ENCODE results near the gene WNT11. TPM values are rescaled to one million over a fixed set of nuclear protein-coding genes. Genes with fewer than 3 reads are reported as not detected.

The WNT11 gene
- total RNA-seq, 2 experiments from 2014 or later = 0.30 to 1.2 TPM

- no peak for TF ChIP-seq CTCF (IDR thresholded peaks at IDR 0.05)
- ChIA-PET POLR2A (no interaction called here), CTCF (interaction anchor here (1.3 to 1.5 kb wide), 2 partner anchors 10 to 11 kb away, joined by 4 read pairs; no protein-coding TSS in a partner anchor)
- H3K4me3 Mint-ChIP-seq = no peak overlapping the region
- H3K4me1 Mint-ChIP-seq (ENCODE audit: low read depth) = no peaks in the 10 kb centered on the region
- H3K4me1 ChIP-seq (ENCODE audit: insufficient read depth, low read length) = no peaks in the 10 kb centered on the region
- H3K27ac Mint-ChIP-seq = no peak overlapping the region
- DNase-seq (no peak), ATAC-seq (ENCODE audit: poor library complexity) (no peak)
- no peak overlapping the region for H3K27ac ChIP-seq (ENCODE audit: low read depth in 1 of 2, low read length in 2 of 2)
- H3K27me3 Mint-ChIP-seq = no peaks in the 10 kb centered on the region
- H3K27me3 ChIP-seq (ENCODE audit: control insufficient read depth in 1 of 2, insufficient read depth in 2 of 2, low read length in 2 of 2) = no peaks in the 10 kb centered on the region
- H3K4me3 ChIP-seq (ENCODE audit: low read length) = no peak overlapping the region
- H3K36me3 ChIP-seq (ENCODE audit: insufficient read depth, low read length) = no peaks in the 10 kb centered on the region
- H3K9me3 Mint-ChIP-seq = no peaks in the 10 kb centered on the region
- H3K36me3 Mint-ChIP-seq (ENCODE audit: low read depth) = no peaks in the 10 kb centered on the region
- no peaks in the 10 kb centered on the region for H3K9me3 ChIP-seq (ENCODE audit: control insufficient read depth in 1 of 2, insufficient read depth in 1 of 2, low read length in 2 of 2)
- intact Hi-C loops (cut with DNase I, micrococcal nuclease) = no loop called here
These were observed 12.3 kb upstream of the WNT11 start for GRCh38 chr11:76218449-76219178.

DNA sequence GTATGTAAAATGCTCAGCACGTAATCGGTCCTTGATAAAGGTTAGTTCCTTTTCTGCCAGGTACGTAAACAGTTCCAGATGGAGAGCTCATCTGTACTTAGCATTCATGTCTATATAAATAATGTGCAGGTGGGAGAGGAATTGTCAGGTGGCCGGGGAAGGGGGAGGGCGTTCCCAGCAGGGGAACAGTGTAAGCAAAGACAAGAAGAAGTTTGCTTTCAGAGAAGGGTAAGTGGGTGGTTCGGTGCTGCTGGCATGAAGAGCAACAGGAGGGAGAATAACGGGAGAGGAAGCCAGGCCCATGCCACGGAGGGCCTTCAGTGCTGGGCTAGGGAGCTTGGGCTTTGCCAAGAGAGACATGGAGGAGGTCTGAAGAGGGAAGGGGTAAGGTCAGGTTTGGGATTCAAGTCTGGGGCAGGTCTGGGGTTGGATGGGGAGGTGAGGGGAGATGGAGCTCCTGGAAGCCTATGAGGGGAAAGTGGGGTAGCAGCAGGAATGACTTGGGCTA, 11.4 kb upstream of the WNT11 start:
- Mint-ChIP-seq H3K4me3 (no peak overlapping the region), H3K27me3 (peaks cover 3% of the 10 kb centered on the region), H3K4me1 (ENCODE audit: low read depth) (no peaks in the 10 kb centered on the region), H3K36me3 (ENCODE audit: low read depth) (no peaks in the 10 kb centered on the region), H3K9me3 (no peaks in the 10 kb centered on the region), H3K27ac (no peak overlapping the region)
- DNase-seq (no peak), ATAC-seq (ENCODE audit: poor library complexity) (no peak)
- POLR2A ChIA-PET = no interaction called here
- intact Hi-C loops (cut with DNase I, micrococcal nuclease) = no loop called here
- H3K4me1 ChIP-seq (ENCODE audit: insufficient read depth, low read length) = no peaks in the 10 kb centered on the region
- CTCF ChIA-PET = interaction anchor here (1.5 kb wide), 1 partner anchor 9 kb away, joined by 4 read pairs; no protein-coding TSS in a partner anchor
- no peaks in the 10 kb centered on the region for H3K9me3 ChIP-seq (ENCODE audit: control insufficient read depth in 1 of 2, insufficient read depth in 1 of 2, low read length in 2 of 2)
- no peaks in the 10 kb centered on the region for H3K36me3 ChIP-seq (ENCODE audit: insufficient read depth, low read length)
- H3K4me3 ChIP-seq (ENCODE audit: low read length) = no peak overlapping the region
- H3K27me3 ChIP-seq (ENCODE audit: control insufficient read depth in 1 of 2, insufficient read depth in 2 of 2, low read length in 2 of 2) = no peaks in the 10 kb centered on the region
- TF ChIP-seq CTCF (IDR thresholded peaks at IDR 0.05) = no peak
- H3K27ac ChIP-seq (ENCODE audit: low read depth in 1 of 2, low read length in 2 of 2) = no peak overlapping the region

DNA sequence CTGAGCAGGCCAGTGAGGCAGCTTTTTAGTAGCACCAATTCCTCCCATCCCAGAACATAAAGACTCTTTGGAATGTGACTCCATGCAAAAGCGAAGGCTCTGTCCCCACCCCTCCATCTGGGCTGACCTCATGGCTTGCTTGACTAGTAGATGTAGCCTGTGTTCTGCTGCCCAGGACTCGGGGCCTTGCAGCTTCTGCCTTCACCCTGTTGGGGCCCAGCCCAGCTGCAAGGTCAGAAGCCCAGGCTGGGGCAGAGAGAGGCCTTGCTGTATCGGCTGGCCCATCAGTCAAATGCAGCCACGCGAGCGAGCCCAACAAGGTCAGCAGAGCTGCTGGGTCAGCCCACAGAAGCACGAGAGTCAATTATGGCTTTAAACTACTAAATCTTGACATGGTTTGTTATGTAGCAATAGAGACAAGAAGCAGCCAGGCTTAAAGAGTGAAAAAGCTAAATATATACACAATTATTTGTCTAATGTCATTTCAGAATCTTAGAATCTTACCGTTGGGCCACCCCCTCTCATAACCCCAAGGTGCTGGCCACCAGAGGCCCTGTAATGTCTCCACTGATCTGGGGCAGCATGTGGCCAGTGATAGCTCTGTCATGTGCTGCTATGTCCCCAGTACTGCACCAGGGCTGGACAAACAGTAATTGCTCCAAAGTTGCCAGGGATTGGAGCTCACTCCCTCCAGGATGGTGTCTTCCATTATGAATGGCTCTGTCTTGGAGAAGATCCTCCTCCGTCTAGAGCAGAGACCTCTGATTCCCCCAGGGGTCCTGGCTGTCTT, 10.4 kb upstream of the WNT11 start:
- Histone ChIP-seq H3K36me3 (ENCODE audit: insufficient read depth, low read length) (no peaks in the 10 kb centered on the region), H3K27me3 (ENCODE audit: control insufficient read depth in 1 of 2, insufficient read depth in 2 of 2, low read length in 2 of 2) (peaks cover 0 to under 1% of the 10 kb centered on the region in 2 experiments), H3K4me3 (ENCODE audit: low read length) (no peak overlapping the region), H3K9me3 (ENCODE audit: control insufficient read depth in 1 of 2, insufficient read depth in 1 of 2, low read length in 2 of 2) (no peaks in the 10 kb centered on the region), H3K27ac (ENCODE audit: low read depth in 1 of 2, low read length in 2 of 2) (no peak overlapping the region), H3K4me1 (ENCODE audit: insufficient read depth, low read length) (no peaks in the 10 kb centered on the region)
- Mint-ChIP-seq H3K4me1 (ENCODE audit: low read depth) (no peaks in the 10 kb centered on the region), H3K36me3 (ENCODE audit: low read depth) (no peaks in the 10 kb centered on the region), H3K4me3 (no peak overlapping the region), H3K9me3 (no peaks in the 10 kb centered on the region), H3K27me3 (peaks cover 12% of the 10 kb centered on the region), H3K27ac (no peak overlapping the region)
- ChIA-PET CTCF (interaction anchor here (1.0 kb wide), 1 partner anchor 9 kb away, joined by 3 read pairs; no protein-coding TSS in a partner anchor), POLR2A (no interaction called here)
- no peak for DNase-seq
- intact Hi-C loops (cut with DNase I, micrococcal nuclease) = no loop called here
- no peak for ATAC-seq (ENCODE audit: poor library complexity)
- TF ChIP-seq CTCF (IDR thresholded peaks at IDR 0.05) = no peak

Measured in CD4-positive, alpha-beta T cell (primary cell).